ENCODE data around the gene IL23R.

DNA sequence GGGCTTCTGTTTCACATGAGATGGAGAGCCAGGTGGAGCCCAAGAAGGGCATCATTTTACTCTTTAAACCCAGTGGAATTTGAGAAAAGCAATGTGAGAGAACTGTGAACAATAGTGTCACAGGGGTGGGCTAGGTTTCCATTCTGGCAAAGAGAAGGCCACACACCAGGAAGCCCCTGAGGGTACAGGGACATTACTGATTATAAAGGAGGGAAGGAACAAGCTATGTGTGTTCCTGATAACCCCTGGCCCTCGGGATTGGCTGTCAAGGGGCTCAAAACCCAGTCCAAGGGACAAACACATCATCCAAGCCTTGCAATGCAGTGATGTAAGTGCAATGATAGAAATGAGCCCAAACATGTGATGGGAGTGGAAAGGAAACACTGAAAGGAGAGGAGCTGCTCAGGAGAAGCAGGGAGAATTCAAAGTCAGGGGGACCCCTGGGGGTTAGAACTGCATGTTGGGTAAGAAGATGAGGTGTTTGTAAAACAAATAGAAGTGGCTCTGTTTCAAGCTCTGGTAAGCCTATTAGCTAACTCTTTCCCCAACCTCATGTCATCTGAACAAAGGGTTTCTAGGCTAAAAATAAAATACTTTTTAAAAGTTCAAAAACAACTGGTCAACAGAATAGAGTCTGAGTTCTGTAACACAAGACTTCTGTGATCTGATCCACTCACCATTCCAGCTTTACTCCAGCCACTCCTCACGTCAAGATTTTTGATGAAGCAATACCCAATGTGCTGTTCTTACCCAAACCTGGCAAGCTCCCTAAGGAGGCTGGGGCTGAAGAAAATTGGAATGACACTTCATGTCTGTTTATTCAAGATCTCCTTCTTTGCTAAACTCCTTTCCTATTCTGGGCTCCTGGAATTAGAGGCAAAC lies 90.3 kb downstream of the IL23R start:
- TF ChIP-seq, protein P1, sequence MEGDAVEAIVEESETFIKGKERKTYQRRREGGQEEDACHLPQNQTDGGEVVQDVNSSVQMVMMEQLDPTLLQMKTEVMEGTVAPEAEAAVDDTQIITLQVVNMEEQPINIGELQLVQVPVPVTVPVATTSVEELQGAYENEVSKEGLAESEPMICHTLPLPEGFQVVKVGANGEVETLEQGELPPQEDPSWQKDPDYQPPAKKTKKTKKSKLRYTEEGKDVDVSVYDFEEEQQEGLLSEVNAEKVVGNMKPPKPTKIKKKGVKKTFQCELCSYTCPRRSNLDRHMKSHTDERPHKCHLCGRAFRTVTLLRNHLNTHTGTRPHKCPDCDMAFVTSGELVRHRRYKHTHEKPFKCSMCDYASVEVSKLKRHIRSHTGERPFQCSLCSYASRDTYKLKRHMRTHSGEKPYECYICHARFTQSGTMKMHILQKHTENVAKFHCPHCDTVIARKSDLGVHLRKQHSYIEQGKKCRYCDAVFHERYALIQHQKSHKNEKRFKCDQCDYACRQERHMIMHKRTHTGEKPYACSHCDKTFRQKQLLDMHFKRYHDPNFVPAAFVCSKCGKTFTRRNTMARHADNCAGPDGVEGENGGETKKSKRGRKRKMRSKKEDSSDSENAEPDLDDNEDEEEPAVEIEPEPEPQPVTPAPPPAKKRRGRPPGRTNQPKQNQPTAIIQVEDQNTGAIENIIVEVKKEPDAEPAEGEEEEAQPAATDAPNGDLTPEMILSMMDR (IDR thresholded peaks at IDR 0.05; ENCODE audit: control extremely low read depth in 1 of 3, insufficient read depth in 1 of 3, low read depth in 1 of 3, low read length in 3 of 3): no peak
- TF ChIP-seq TBP (IDR thresholded peaks at IDR 0.05; ENCODE audit: low read depth, low read length) (no peak), POLR2AphosphoS5 (IDR thresholded peaks at IDR 0.05; ENCODE audit: low read depth, low read length) (no peak), CHD1 (IDR thresholded peaks at IDR 0.05; ENCODE audit: low read depth, low read length) (no peak), GTF2F1 (IDR thresholded peaks at IDR 0.05; ENCODE audit: borderline replicate concordance, low read depth, low read length) (no peak), EP300 (IDR thresholded peaks at IDR 0.05; ENCODE audit: borderline replicate concordance in 1 of 2, low read depth in 2 of 2, low read length in 2 of 2) (no peak), EZH2 (IDR thresholded peaks at IDR 0.05; ENCODE audit: low read depth, low read length, severe bottlenecking) (no peak), KDM1A (IDR thresholded peaks at IDR 0.05; ENCODE audit: borderline replicate concordance, low read length) (no peak), POLR2A (IDR thresholded peaks at IDR 0.05; ENCODE audit: control extremely low read depth in 1 of 2, low read depth in 2 of 2, low read length in 2 of 2) (no peak), MAFK (IDR thresholded peaks at IDR 0.05; ENCODE audit: low read depth, low read length) (no peak)
- TF ChIP-seq, protein P2, sequence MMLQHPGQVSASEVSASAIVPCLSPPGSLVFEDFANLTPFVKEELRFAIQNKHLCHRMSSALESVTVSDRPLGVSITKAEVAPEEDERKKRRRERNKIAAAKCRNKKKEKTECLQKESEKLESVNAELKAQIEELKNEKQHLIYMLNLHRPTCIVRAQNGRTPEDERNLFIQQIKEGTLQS (IDR thresholded peaks at IDR 0.05; ENCODE audit: insufficient read depth, low read depth, low read length): no peak
- TF ChIP-seq, protein P3, sequence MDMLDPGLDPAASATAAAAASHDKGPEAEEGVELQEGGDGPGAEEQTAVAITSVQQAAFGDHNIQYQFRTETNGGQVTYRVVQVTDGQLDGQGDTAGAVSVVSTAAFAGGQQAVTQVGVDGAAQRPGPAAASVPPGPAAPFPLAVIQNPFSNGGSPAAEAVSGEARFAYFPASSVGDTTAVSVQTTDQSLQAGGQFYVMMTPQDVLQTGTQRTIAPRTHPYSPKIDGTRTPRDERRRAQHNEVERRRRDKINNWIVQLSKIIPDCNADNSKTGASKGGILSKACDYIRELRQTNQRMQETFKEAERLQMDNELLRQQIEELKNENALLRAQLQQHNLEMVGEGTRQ (IDR thresholded peaks at IDR 0.05; ENCODE audit: low read length): no peak

Measured in H1 (cell line).